Ascending aorta (tissue), 2 donors: Measurements from ENCODE around the gene NOP16. TPM values are rescaled to one million over a fixed set of nuclear protein-coding genes. Genes with fewer than 3 reads are reported as not detected.
A peak's percentile ranks its signal among the peaks of the same experiment; 100 is the strongest.

Source experiments
- DNase-seq, 2 donors: peaks; one replicate each; pipeline ENCODE4 v3.0.0-alpha.2; 2019; ENCODE audit warnings: low spot score in 2 of 2
- H3K27ac ChIP-seq, 2 donors: fragments of 200-600 bp; sonication (generic); one replicate each; pipeline ENCODE4 v1.5.1; 2016 to 2017; ENCODE audit warnings: mild to moderate bottlenecking in 1 of 2
- H3K27me3 ChIP-seq: fragments of 200-600 bp; sonication (generic); one replicate; pipeline ENCODE4 v1.5.1; 2017
- H3K36me3 ChIP-seq, 2 donors: fragments of 200-600 bp; sonication (generic); one replicate each; pipeline ENCODE4 v1.5.1; 2016
- H3K4me1 ChIP-seq, 2 donors: fragments of 200-600 bp; sonication (generic); one replicate each; pipeline ENCODE4 v1.5.1; 2016 to 2017; ENCODE audit warnings: mild to moderate bottlenecking in 1 of 2
- H3K4me3 ChIP-seq, 2 donors: fragments of 200-600 bp; sonication (generic); one replicate each; pipeline ENCODE4 v1.5.1; 2016 to 2017; ENCODE audit warnings: mild to moderate bottlenecking in 1 of 2
- H3K9me3 ChIP-seq, 2 donors: fragments of 200-600 bp; sonication (generic); one replicate each; pipeline ENCODE4 v1.5.1; 2016
- intact Hi-C: fragments of 100-400 bp; cut with DNase I; formaldehyde crosslinking; loops from one replicate; pipeline ENCODE4 v1.15.1; 2023
- total RNA-seq: library from RNA; depleted of rRNA; stranded (reverse); fragments of >200 nt; gene quantifications from one replicate; pipeline ENCODE4 v1.1.0, GENCODE V29; 2016
- TF ChIP-seq, protein P1 (sequence below), 3 experiments: fragments of 200-600 bp in 2 of 3; fragments of 450-650 bp in 1 of 3; sonication (generic) in 2 of 3; IDR thresholded peaks; one replicate each; pipeline ENCODE4 v1.5.1; 2016 to 2019; ENCODE audit warnings: antibody characterized with exemption in 3 of 3, mild to moderate bottlenecking in 1 of 3, moderate library complexity in 1 of 3

Gene NOP16
- total RNA-seq, 1 donor from 2014 or later: not detected

DNA sequence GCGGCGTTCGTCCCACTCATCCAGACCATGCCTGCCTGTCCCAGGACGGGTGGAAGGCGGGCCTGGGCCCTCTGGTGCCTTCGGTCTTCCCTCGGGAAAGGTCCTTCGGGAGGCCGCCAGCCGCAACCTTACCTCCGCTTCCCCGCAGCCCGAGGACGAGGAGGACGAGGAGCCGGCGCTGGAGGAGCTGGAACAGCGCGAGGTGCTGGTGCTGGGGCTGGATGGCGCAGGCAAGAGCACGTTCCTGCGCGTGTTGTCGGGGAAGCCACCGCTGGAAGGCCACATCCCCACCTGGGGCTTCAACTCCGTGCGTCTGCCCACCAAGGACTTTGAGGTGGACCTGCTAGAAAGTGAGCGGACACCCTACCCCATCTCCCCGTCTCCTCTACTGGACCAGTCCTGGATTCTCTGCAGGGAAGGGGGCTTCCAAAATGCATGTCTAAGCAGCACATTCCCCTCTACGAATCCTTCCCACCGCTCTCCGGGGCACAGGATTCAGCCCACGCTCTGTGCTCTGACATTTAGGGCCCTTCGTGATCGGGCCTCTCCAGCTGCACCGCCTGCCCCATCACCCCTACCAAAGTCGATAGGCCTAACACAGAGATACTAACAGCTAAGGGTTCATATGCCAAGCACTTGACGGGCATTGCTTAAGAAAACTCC, 22.0 kb downstream of the NOP16 start:
- intact Hi-C loops: no loop called here
- Histone ChIP-seq H3K27ac (peak overlapping the region; percentile 76 to 79), H3K36me3 (peaks cover 0 to 15% of the 10 kb centered on the region in 2 donors), H3K4me1 (peaks cover 0 to 8% of the 10 kb centered on the region in 2 donors), H3K27me3 (no peaks in the 10 kb centered on the region), H3K9me3 (no peaks in the 10 kb centered on the region), H3K4me3 (peak overlapping the region; percentile 80 to 95)
- TF ChIP-seq, protein P1, sequence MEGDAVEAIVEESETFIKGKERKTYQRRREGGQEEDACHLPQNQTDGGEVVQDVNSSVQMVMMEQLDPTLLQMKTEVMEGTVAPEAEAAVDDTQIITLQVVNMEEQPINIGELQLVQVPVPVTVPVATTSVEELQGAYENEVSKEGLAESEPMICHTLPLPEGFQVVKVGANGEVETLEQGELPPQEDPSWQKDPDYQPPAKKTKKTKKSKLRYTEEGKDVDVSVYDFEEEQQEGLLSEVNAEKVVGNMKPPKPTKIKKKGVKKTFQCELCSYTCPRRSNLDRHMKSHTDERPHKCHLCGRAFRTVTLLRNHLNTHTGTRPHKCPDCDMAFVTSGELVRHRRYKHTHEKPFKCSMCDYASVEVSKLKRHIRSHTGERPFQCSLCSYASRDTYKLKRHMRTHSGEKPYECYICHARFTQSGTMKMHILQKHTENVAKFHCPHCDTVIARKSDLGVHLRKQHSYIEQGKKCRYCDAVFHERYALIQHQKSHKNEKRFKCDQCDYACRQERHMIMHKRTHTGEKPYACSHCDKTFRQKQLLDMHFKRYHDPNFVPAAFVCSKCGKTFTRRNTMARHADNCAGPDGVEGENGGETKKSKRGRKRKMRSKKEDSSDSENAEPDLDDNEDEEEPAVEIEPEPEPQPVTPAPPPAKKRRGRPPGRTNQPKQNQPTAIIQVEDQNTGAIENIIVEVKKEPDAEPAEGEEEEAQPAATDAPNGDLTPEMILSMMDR (IDR thresholded peaks at IDR 0.05): no peak
- DNase-seq: no peak

DNA sequence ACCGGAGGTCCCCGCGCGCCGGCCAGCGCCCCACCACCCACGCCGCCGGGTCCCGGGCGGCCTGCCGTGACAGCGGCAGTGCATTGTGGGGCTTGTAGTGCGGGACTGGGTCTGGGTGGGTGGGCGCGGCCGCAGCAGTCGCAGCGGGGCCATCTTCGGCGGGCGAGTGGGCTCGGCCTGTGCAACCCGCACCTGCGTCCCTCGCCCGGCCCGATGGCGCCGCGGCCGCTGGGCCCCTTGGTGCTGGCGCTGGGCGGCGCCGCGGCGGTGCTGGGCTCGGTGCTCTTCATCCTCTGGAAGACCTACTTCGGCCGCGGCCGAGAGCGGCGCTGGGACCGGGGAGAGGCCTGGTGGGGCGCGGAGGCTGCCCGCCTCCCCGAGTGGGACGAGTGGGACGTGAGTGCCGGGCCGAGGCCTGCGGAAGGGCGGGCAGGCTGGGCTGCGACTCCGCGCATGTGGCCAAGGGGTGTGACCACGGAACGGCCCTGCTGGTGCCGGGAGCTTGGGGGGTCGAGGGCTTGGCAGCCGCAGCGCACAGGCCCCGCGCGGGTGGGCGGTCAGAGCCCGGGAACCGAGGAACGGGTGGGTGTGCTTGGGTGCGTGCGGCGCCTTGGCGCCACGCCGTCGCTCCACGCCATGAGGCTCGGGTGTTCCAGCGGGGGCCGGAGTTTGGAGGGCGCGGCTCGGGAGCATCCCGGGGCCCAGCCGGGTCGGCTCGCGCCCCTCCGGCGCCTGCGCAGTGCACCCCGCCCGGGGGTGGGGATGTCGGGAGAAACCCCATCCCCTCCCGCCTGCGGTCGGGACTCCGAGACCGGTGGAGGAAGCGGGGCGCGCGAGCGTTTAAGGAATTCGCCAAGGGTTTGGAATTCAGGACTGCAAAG, 22.8 kb downstream of the NOP16 start, which contains the start of gene ARL10:
TSS of gene ARL10 (plus strand) at position 137 of the 881 bp plus-strand sequence. CDS start at position 214, 77 bp downstream.
- intact Hi-C loops: loop anchor here (1.0 kb wide), 1 partner anchor 23 kb away; the partner anchor contains the start of genes HIGD2A and NOP16

DNA sequence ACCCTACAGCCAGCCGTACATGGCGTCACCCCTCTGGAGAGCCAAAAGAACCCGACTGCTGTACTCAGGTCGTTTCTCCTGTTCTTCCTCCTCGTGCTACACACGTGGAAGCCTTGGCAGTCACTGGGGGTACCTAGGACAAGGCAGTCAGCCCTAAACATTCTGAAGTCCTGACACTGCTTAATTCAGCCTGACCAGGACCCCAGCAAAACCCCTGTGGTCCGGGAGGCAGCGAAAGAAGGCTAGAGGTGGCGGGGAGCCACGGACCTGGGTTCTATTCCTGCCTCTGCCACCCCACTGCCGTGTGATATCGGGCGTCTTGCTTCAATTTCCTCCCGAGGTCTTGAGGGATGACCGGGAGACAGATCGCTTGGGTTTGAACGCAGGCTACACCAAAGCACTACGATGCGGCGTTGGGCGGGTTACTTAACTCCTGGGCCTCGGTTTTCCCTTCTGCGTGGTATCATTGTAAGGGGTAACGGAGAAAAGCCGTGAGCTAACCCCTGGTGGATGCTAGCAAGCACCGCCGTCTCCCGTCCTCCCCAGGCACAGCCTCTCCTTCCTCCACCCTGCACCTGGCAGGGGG, 23.5 kb downstream of the NOP16 start:
- no peaks in the 10 kb centered on the region for H3K9me3 ChIP-seq
- TF ChIP-seq, protein P1 (IDR thresholded peaks at IDR 0.05): no peak
- H3K27me3 ChIP-seq: no peaks in the 10 kb centered on the region
- peak in 1 of 2 donors; percentile 67 for DNase-seq
- peak overlapping the region; percentile 76 to 79 for H3K27ac ChIP-seq
- peaks cover 0 to 2% of the 10 kb centered on the region in 2 donors for H3K36me3 ChIP-seq
- peaks cover 0 to 16% of the 10 kb centered on the region in 2 donors for H3K4me1 ChIP-seq
- peak overlapping the region; percentile 80 to 95 for H3K4me3 ChIP-seq
- intact Hi-C loops: loop anchor here (1.0 to 5.0 kb wide), 3 partner anchors 23 to 177 kb away; partner anchors contain the start of genes CLTB, HIGD2A and NOP16

More for the DNA sequence above, 22.8 kb downstream of the NOP16 start, which contains the start of gene ARL10:
- Histone ChIP-seq H3K4me1 (peaks cover 0 to 10% of the 10 kb centered on the region in 2 donors), H3K4me3 (peak within 1 kb of the TSS; percentile 80 to 95), H3K36me3 (peaks cover 0 to 9% of the 10 kb centered on the region in 2 donors), H3K27ac (peak within 1 kb of the TSS; percentile 76 to 79), H3K27me3 (no peaks in the 10 kb centered on the region), H3K9me3 (no peaks in the 10 kb centered on the region)
- TF ChIP-seq, protein P1 (IDR thresholded peaks at IDR 0.05): no peak
- peak in 1 of 2 donors; percentile 71 for DNase-seq

DNA sequence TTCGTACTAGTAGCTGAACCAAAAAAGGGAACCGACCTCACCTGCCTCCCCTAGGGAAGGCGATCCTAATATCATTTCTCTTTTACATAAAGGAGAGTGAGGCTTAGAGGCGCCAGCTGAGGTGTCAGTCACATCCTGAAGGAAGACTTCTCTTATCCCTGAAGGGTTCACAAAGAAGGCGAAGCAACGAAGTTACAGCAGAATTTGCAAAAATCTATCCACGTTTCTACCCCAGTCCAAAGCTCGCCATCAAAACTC, 26.2 kb downstream of the NOP16 start:
- intact Hi-C loops: loop anchor here (5.0 kb wide), 2 partner anchors 55 to 180 kb away; partner anchors contain the start of gene CLTB

More for the DNA sequence above, 26.2 kb downstream of the NOP16 start:
- Histone ChIP-seq H3K36me3 (peaks cover 0 to 19% of the 10 kb centered on the region in 2 donors), H3K27ac (peak overlapping the region; percentile 70 to 78), H3K27me3 (no peaks in the 10 kb centered on the region), H3K9me3 (no peaks in the 10 kb centered on the region), H3K4me3 (peak overlapping the region; percentile 97 to 99), H3K4me1 (peaks cover 0 to 16% of the 10 kb centered on the region in 2 donors)
- TF ChIP-seq, protein P1 (IDR thresholded peaks at IDR 0.05): no peak
- DNase-seq: no peak
